H1 (cell line): Measurements from ENCODE around the gene SOX6. TPM values are rescaled to one million over a fixed set of nuclear protein-coding genes. Genes with fewer than 3 reads are reported as not detected.

ENCODE experiments used
- CTCF ChIA-PET: fragments of 300-600 bp; sonication (Branson Sonifier 250); formaldehyde crosslinking; loops from one replicate; lab custom pipeline; 2021; ENCODE audit not compliant: partially characterized antibody; lab: Charles Lee
- POLR2A ChIA-PET: fragments of 300-600 bp; sonication (Branson Sonifier 250); formaldehyde crosslinking; loops from one replicate; lab custom pipeline; 2021; ENCODE audit warnings: inconsistent platforms; ENCODE audit not compliant: partially characterized antibody; lab: Charles Lee
- DNase-seq, 2 experiments: peaks; one replicate each; pipeline versions ENCODE4 v3.0.0 to v3.0.0-alpha.2; 2010 to 2022; ENCODE audit warnings: low spot score in 2 of 2, low read depth in 1 of 2, mixed read lengths in 1 of 2
- FAIRE-seq: peaks from 2 replicates; lab custom pipeline; 2011; peaks lifted over from hg19 to GRCh38; lab: Jason Lieb, UNC
- H2AFZ ChIP-seq: 2 replicates; pipeline ENCODE4 v1.8.1; 2012; ENCODE audit warnings: low read length, inconsistent platforms
- H2AK5ac ChIP-seq: 2 replicates; pipeline ENCODE4 v1.6.1; 2013; ENCODE audit warnings: low read depth, low read length
- H2BK120ac ChIP-seq: replicated peaks from 2 replicates; pipeline ENCODE3; 2013; ENCODE audit warnings: low read depth, low read length, inconsistent platforms
- H2BK12ac ChIP-seq: 2 replicates; pipeline ENCODE4 v1.6.1; 2013; ENCODE audit warnings: low read depth, low read length
- H2BK15ac ChIP-seq: 2 replicates; pipeline ENCODE4 v1.6.1; 2013; ENCODE audit warnings: low read length
- H2BK20ac ChIP-seq: 2 replicates; pipeline ENCODE4 v1.6.1; 2013; ENCODE audit warnings: low read length
- H2BK5ac ChIP-seq: 2 replicates; pipeline ENCODE4 v1.6.1; 2013; ENCODE audit warnings: low read depth, low read length
- H3K14ac ChIP-seq: 2 replicates; pipeline ENCODE4 v1.6.1; 2013; ENCODE audit warnings: inconsistent platforms; ENCODE audit not compliant: insufficient read length
- H3K18ac ChIP-seq: 2 replicates; pipeline ENCODE4 v1.6.1; 2013; ENCODE audit warnings: low read length; ENCODE audit errors: extremely low read depth
- H3K23ac ChIP-seq: 2 replicates; pipeline ENCODE4 v1.6.1; 2013; ENCODE audit warnings: inconsistent platforms; ENCODE audit not compliant: insufficient read length
- H3K23me2 ChIP-seq: 2 replicates; pipeline ENCODE4 v1.6.1; 2013; ENCODE audit warnings: low read depth, low read length
- H3K27ac ChIP-seq: 2 replicates; pipeline ENCODE4 v1.6.1; 2011; ENCODE audit warnings: low read depth, low read length, inconsistent platforms
- H3K27me3 ChIP-seq, 4 experiments: replicated peaks in 1 of 4; 1 replicate in 1 of 4; 2 replicates in 3 of 4; pipeline versions ENCODE4 v1.6.1 to v1.8.1; 2011 to 2013; ENCODE audit warnings: low read length in 3 of 4, mild to moderate bottlenecking in 3 of 4, inconsistent platforms in 2 of 4, mixed read lengths in 2 of 4, moderate library complexity in 1 of 4; ENCODE audit not compliant: control insufficient read depth in 3 of 4, insufficient read depth in 3 of 4; ENCODE audit errors: extremely low read depth in 1 of 4
- H3K36me3 ChIP-seq, 4 experiments: 2 replicates each; pipeline versions ENCODE4 v1.6.1 to v1.8.1; 2011 to 2013; ENCODE audit warnings: mild to moderate bottlenecking in 4 of 4, low read length in 3 of 4, moderate library complexity in 2 of 4, control low read depth in 1 of 4, inconsistent platforms in 1 of 4; ENCODE audit not compliant: insufficient read depth in 4 of 4, control insufficient read depth in 2 of 4
- H3K4ac ChIP-seq: replicated peaks from 2 replicates; pipeline ENCODE3; 2013; ENCODE audit warnings: low read length, low read depth, mixed read lengths, inconsistent platforms; ENCODE audit not compliant: insufficient read length
- H3K4me1 ChIP-seq, 4 experiments: replicated peaks in 1 of 4; 1 replicate in 1 of 4; 2 replicates in 3 of 4; pipeline versions ENCODE4 v1.6.1 to v1.8.1; 2011 to 2013; ENCODE audit warnings: low read length in 3 of 4, inconsistent platforms in 2 of 4, mixed read lengths in 1 of 4; ENCODE audit not compliant: insufficient read depth in 4 of 4, control insufficient read depth in 3 of 4
- H3K4me2 ChIP-seq, 2 experiments: 2 replicates each; pipeline versions ENCODE4 v1.6.1 to v1.8.1; 2011 to 2013; ENCODE audit warnings: low read depth in 2 of 2, low read length in 2 of 2, control low read depth in 1 of 2, inconsistent platforms in 1 of 2, mild to moderate bottlenecking in 1 of 2; ENCODE audit not compliant: insufficient read depth in 1 of 2
- H3K4me3 ChIP-seq, 4 experiments: fragments of 200-600, 300-600 bp in 1 of 4; sonication (generic), shearing (Covaris generic), sonication (Bioruptor Twin) in 1 of 4; 2 replicates each; pipeline versions ENCODE4 v1.5.1 to v1.8.1; 2011 to 2016; ENCODE audit warnings: low read length in 4 of 4, low read depth in 3 of 4, control low read depth in 2 of 4, inconsistent platforms in 2 of 4, mild to moderate bottlenecking in 2 of 4, mixed read lengths in 1 of 4, moderate library complexity in 1 of 4; ENCODE audit not compliant: insufficient read depth in 2 of 4; ENCODE audit errors: extremely low read depth in 1 of 4
- H3K56ac ChIP-seq: replicated peaks from 2 replicates; pipeline ENCODE3; 2013; ENCODE audit warnings: low read depth, mild to moderate bottlenecking, mixed read lengths, low read length, inconsistent platforms; ENCODE audit not compliant: insufficient read length
- H3K79me1 ChIP-seq: 2 replicates; pipeline ENCODE4 v1.6.1; 2013; ENCODE audit warnings: low read depth, low read length, control low read depth
- H3K79me2 ChIP-seq, 2 experiments: 2 replicates each; pipeline versions ENCODE4 v1.6.1 to v1.8.1; 2012 to 2013; ENCODE audit warnings: low read length in 2 of 2, mild to moderate bottlenecking in 2 of 2, inconsistent platforms in 1 of 2; ENCODE audit not compliant: insufficient read depth in 2 of 2, control insufficient read depth in 1 of 2
- H3K9ac ChIP-seq, 4 experiments: replicated peaks in 1 of 4; 1 replicate in 1 of 4; 2 replicates in 3 of 4; pipeline versions ENCODE4 v1.6.1 to v1.8.1; 2011 to 2013; ENCODE audit warnings: low read depth in 3 of 4, low read length in 3 of 4, control low read depth in 2 of 4, mild to moderate bottlenecking in 2 of 4, moderate library complexity in 2 of 4, inconsistent platforms in 1 of 4; ENCODE audit errors: extremely low read depth in 1 of 4
- H3K9me3 ChIP-seq, 2 experiments: 2 replicates each; pipeline versions ENCODE4 v1.6.1 to v1.8.1; 2012 to 2013; ENCODE audit warnings: mild to moderate bottlenecking in 2 of 2, moderate library complexity in 2 of 2, control low read depth in 1 of 2, inconsistent platforms in 1 of 2, low read depth in 1 of 2, low read length in 1 of 2, mixed read lengths in 1 of 2; ENCODE audit not compliant: insufficient read depth in 2 of 2
- H4K20me1 ChIP-seq, 2 experiments: replicated peaks in 1 of 2; 2 replicates each; pipeline versions ENCODE3 to v1.8.1; 2011 to 2013; ENCODE audit warnings: inconsistent platforms in 2 of 2, low read length in 2 of 2, mild to moderate bottlenecking in 1 of 2; ENCODE audit not compliant: insufficient read depth in 2 of 2, control insufficient read depth in 1 of 2
- H4K5ac ChIP-seq: 2 replicates; pipeline ENCODE4 v1.6.1; 2013; ENCODE audit warnings: low read length, low read depth, mixed read lengths, inconsistent platforms; ENCODE audit not compliant: insufficient read length
- H4K8ac ChIP-seq: 2 replicates; pipeline ENCODE4 v1.8.0; 2013; ENCODE audit warnings: mild to moderate bottlenecking, moderate library complexity, low read length, inconsistent platforms; ENCODE audit not compliant: insufficient read depth; ENCODE audit errors: extremely low read depth
- H4K91ac ChIP-seq: replicated peaks from 2 replicates; pipeline ENCODE3; 2013; ENCODE audit warnings: low read length, mixed read lengths, inconsistent platforms; ENCODE audit not compliant: insufficient read length
- CBX5 ChIP-seq: fragments of 300-800, 300-1000 bp; sonication (generic); IDR thresholded peaks from 2 replicates; pipeline ENCODE4 v1.7.1; 2016; ENCODE audit warnings: antibody characterized with exemption, low read length, low read depth
- CREB1 ChIP-seq: IDR thresholded peaks from 2 replicates; pipeline ENCODE4 v1.6.1; 2012; ENCODE audit warnings: inconsistent platforms
- CTBP2 ChIP-seq: IDR thresholded peaks from 2 replicates; pipeline ENCODE4 v1.7.0; 2011; ENCODE audit warnings: borderline replicate concordance, mild to moderate bottlenecking, moderate library complexity, mixed read lengths, low read length; ENCODE audit not compliant: insufficient read depth, insufficient read length
- NRF1 ChIP-seq: IDR thresholded peaks from 2 replicates; pipeline ENCODE4 v1.6.1; 2011; ENCODE audit warnings: mild to moderate bottlenecking, low read depth, low read length, improper control_type of control experiment
- RBBP5 ChIP-seq: IDR thresholded peaks from 2 replicates; pipeline ENCODE4 v1.7.1; 2012; ENCODE audit warnings: low read depth, mild to moderate bottlenecking, inconsistent platforms, low read length, moderate library complexity, borderline replicate concordance
- SIRT6 ChIP-seq: IDR thresholded peaks from one replicate; pipeline ENCODE4 v1.7.1; 2012; ENCODE audit warnings: low read length, inconsistent platforms
- SP2 ChIP-seq: IDR thresholded peaks from 2 replicates; pipeline ENCODE4 v1.6.1; 2012; ENCODE audit warnings: mild to moderate bottlenecking, low read length, inconsistent platforms
- SUZ12 ChIP-seq: fragments of 200-600 bp; sonication (generic); IDR thresholded peaks from 2 replicates; pipeline ENCODE4 v1.6.1; 2012; ENCODE audit warnings: mild to moderate bottlenecking, inconsistent platforms, low read length, moderate library complexity, mixed read lengths
- TAF7 ChIP-seq: optimal IDR thresholded peaks from 2 replicates; pipeline ENCODE3; 2011; ENCODE audit warnings: low read depth, mild to moderate bottlenecking, inconsistent platforms, low read length, moderate library complexity, borderline replicate concordance
- WGBS, 2 experiments: shearing (Covaris generic) in 1 of 2; methylation state at CpG; one replicate each; pipeline versions ENCODE4 v1.1.6 to v1.1.7; 2013 to 2015; ENCODE audit warnings: low lambda C conversion rate in 2 of 2, mixed read lengths in 2 of 2, inconsistent platforms in 1 of 2, low coverage in 1 of 2, missing lambda C conversion rate in 1 of 2; ENCODE audit not compliant: insufficient replicate concordance in 2 of 2, insufficient coverage in 1 of 2, insufficient read length in 1 of 2; ENCODE audit errors: extremely low coverage in 1 of 2, missing lambda C conversion rate in 1 of 2; 5-methylcytosine and 5-hydroxymethylcytosine counted together
- polyA plus RNA-seq, 7 experiments: library from polyadenylated mRNA; depleted of rRNA in 3 of 7; stranded (reverse) in 5 of 7; unstranded in 2 of 7; fragments of >200 nt in 5 of 7; fragments of 200-250 nt in 2 of 7; gene quantifications; 1 replicate in 5 of 7; 2 replicates in 1 of 7; 4 replicates in 1 of 7; pipeline versions ENCODE4 v1.2.1 to v1.2.3, GENCODE V29; 2011 to 2013; ENCODE audit warnings: missing spikeins in 2 of 7, mixed read lengths in 2 of 7
- total RNA-seq: library from RNA; stranded (reverse); fragmentation: NEBNext Ultra II Directional; extraction: Animal tissue kit (Norgen Biotek cat#: 25700); gene quantifications from 2 replicates; pipeline ENCODE4 v1.2.1, GENCODE V29; 2021

SOX6 gene
- total and polyA plus RNA-seq, 2 of the 8 experiments (the other 6 are each of a cell fraction or from before 2014, with no cell fraction given) = 0.09 TPM; not detected in 1

DNA sequence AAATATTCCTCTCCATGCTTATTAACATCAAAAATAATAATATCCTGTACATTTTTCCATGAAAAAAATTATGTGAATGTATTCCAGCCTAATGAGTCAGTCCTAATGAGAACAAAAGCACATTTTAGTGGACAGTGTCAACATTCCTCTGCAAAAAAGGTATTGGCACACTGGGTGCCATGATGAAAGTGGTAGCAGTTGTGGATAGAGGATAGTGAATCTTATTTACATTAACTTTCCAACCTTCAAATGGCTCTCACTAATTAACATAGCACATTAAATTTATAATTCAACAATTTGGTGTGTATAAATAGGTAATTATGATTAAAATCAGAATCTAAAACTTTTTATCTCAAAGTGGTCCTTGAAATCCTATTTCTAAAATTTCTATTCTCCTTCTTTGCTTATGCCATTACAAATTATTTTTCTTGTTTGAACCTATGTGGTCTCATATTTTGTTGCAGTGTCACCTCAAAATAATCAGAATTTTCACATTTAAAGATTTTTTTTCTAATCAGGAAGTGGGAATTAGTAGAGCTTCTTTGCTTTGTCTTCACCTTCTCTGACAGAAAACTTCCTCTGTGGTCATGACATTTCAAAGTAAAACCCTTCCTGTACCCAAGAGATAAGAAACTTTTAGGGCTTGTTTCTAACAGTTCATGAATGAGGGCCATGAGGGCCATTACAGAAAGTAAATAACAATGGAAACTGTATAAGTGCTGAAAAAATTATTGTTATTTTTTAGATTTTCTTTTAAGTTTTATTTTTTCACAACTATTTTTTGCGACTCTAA is 18.7 kb downstream of the SOX6 start:
- Histone ChIP-seq H4K91ac (no peak overlapping the region), H3K4me3 (no peak overlapping the region), H4K5ac (no peak overlapping the region), H3K9ac (no peak overlapping the region), H3K4me1 (no peaks in the 10 kb centered on the region), H2AFZ (no peak overlapping the region), H2AK5ac (no peak overlapping the region), H3K18ac (no peak overlapping the region), H3K27me3 (peaks cover 0 to 2% (median 0%) of the 10 kb centered on the region in 4 experiments; a peak in 1 of 7 replicates), H3K27ac (no peak overlapping the region), H4K20me1 (no peaks in the 10 kb centered on the region), H3K36me3 (no peaks in the 10 kb centered on the region), H3K79me2 (no peaks in the 10 kb centered on the region), H2BK15ac (no peak overlapping the region), H3K4ac (no peak overlapping the region), H3K23ac (no peak overlapping the region), H2BK12ac (no peak overlapping the region), H2BK20ac (no peak overlapping the region), H3K4me2 (no peak overlapping the region), H4K8ac (no peak overlapping the region), H2BK5ac (no peak overlapping the region), H3K23me2 (no peaks in the 10 kb centered on the region), H3K79me1 (no peaks in the 10 kb centered on the region), H3K14ac (no peak overlapping the region), H3K56ac (no peak overlapping the region), H3K9me3 (no peaks in the 10 kb centered on the region), H2BK120ac (no peak overlapping the region)
- ChIA-PET CTCF (no interaction called here), POLR2A (no interaction called here)
- DNase-seq (no peak), FAIRE-seq (no peak)
- TF ChIP-seq SIRT6 (no peak), SP2 (no peak), CBX5 (no peak), RBBP5 (no peak), SUZ12 (no peak), NRF1 (no peak), CTBP2 (no peak), TAF7 (no peak), CREB1 (no peak)
- 87% methylated on average over 1 of the region's 1 CpG; no CpG with 5 or more reads in 1 of the 2 experiments for WGBS, 2 experiments
